PC-3 (cell line): ENCODE results near the gene AUTS2. TPM values are rescaled to one million over a fixed set of nuclear protein-coding genes. Genes with fewer than 3 reads are reported as not detected.

Experiments
- ATAC-seq: fragments of 200-7000 bp; cut with Tn5 transposase; 2 replicates; pipeline ENCODE4 v1.9.1; 2020; ENCODE audit warnings: mild to moderate bottlenecking, moderate library complexity
- BruUV-seq: library from RNA; stranded (reverse); fragments of 400-500 nt; replicated peaks from 2 replicates; lab custom pipeline; 2021; lab: Mats Ljungman, UMichigan
- CTCF ChIA-PET: fragments of 300-600 bp; sonication (Branson Sonifier 250); formaldehyde crosslinking; loops from one replicate; lab custom pipeline; 2022; ENCODE audit warnings: antibody characterized with exemption; lab: Charles Lee
- POLR2A ChIA-PET: fragments of 300-600 bp; sonication (Branson Sonifier 250); formaldehyde crosslinking; loops from one replicate; lab custom pipeline; 2022; ENCODE audit warnings: antibody characterized with exemption; ENCODE audit not compliant: unreplicated experiment; lab: Charles Lee
- DNase-seq: peaks from one replicate; pipeline ENCODE4 v3.0.0-alpha.2; 2015
- H2AFZ ChIP-seq: fragments of 300-600 bp; sonication (generic); 2 replicates; pipeline ENCODE4 v1.6.0; 2016; ENCODE audit warnings: antibody characterized with exemption, low read length
- H3F3A ChIP-seq: fragments of 300-600 bp; sonication (generic); one replicate; pipeline ENCODE4 v1.6.0; 2017; ENCODE audit warnings: antibody characterized with exemption, low read length, control low read depth, mild to moderate bottlenecking; ENCODE audit not compliant: unreplicated experiment
- H3K27ac ChIP-seq: fragments of 300-600 bp; sonication (generic); 2 replicates; pipeline ENCODE4 v1.5.1; 2016; ENCODE audit warnings: mild to moderate bottlenecking, low read length
- H3K27me3 ChIP-seq: fragments of 300-600 bp; sonication (generic); 2 replicates; pipeline ENCODE4 v1.6.1; 2016; ENCODE audit warnings: low read length, mixed read lengths
- H3K36me3 ChIP-seq: fragments of 300-600 bp; sonication (generic); 2 replicates; pipeline ENCODE4 v1.6.1; 2016; ENCODE audit warnings: low read depth, mixed run types, low read length, mixed read lengths
- H3K4me1 ChIP-seq: fragments of 300-600 bp; sonication (generic); 2 replicates; pipeline ENCODE4 v1.5.1; 2016; ENCODE audit warnings: low read length; ENCODE audit not compliant: insufficient read depth
- H3K4me2 ChIP-seq: fragments of 300-600 bp; sonication (generic); 2 replicates; pipeline ENCODE4 v1.6.0; 2016; ENCODE audit warnings: low read length
- H3K4me3 ChIP-seq: fragments of 300-600 bp; sonication (generic); 2 replicates; pipeline ENCODE4 v1.5.1; 2016; ENCODE audit warnings: mild to moderate bottlenecking, low read length, mixed read lengths
- H3K79me2 ChIP-seq: fragments of 300-600 bp; sonication (generic); 2 replicates; pipeline ENCODE4 v1.6.1; 2017; ENCODE audit warnings: low read length, mixed read lengths
- H3K9ac ChIP-seq: fragments of 300-600 bp; sonication (generic); 2 replicates; pipeline ENCODE4 v1.6.0; 2016; ENCODE audit warnings: mild to moderate bottlenecking, low read length
- H3K9me2 ChIP-seq: fragments of 300-600 bp; sonication (generic); replicated peaks from 2 replicates; pipeline ENCODE4 v1.6.1; 2016; ENCODE audit warnings: mixed run types, low read length, mixed read lengths
- H3K9me3 ChIP-seq: fragments of 300-600 bp; sonication (generic); 2 replicates; pipeline ENCODE4 v1.6.1; 2016; ENCODE audit warnings: low read length, mixed read lengths
- H4K20me1 ChIP-seq: fragments of 300-600 bp; sonication (generic); 2 replicates; pipeline ENCODE4 v1.6.1; 2016; ENCODE audit warnings: low read length, mixed read lengths
- EZH2 ChIP-seq: fragments of 300-600 bp; sonication (generic); IDR thresholded peaks from one replicate; pipeline ENCODE4 v1.6.1; 2017; ENCODE audit warnings: antibody characterized with exemption, mild to moderate bottlenecking, low read length; ENCODE audit not compliant: unreplicated experiment
- EZH2phosphoT487 ChIP-seq: fragments of 300-600 bp; sonication (generic); IDR thresholded peaks from 2 replicates; pipeline ENCODE4 v1.6.1; 2018; ENCODE audit warnings: mild to moderate bottlenecking, antibody characterized with exemption, low read length, borderline replicate concordance
- intact Hi-C: fragments of 100-400 bp; cut with micrococcal nuclease; formaldehyde crosslinking; loops from 2 replicates; pipeline ENCODE4 v1.9.0; 2023
- total RNA-seq: library from RNA; depleted of rRNA; stranded (reverse); fragments of >200 nt; gene quantifications from 2 replicates; pipeline ENCODE4 v1.2.3, GENCODE V29; 2014
- TF ChIP-seq, protein P1 (sequence below): fragments of 300-600 bp; sonication (generic); conservative IDR thresholded peaks from 2 replicates; pipeline ENCODE4 v1.5.1; 2017; ENCODE audit warnings: antibody characterized with exemption, low read depth, mild to moderate bottlenecking, low read length

AUTS2 gene
- total RNA-seq, 1 experiment from 2014 or later = not detected

- no peak for ATAC-seq
- Histone ChIP-seq H3K9me2 (no peaks in the 10 kb centered on the region), H3K9me3 (peaks cover 18% of the 10 kb centered on the region; the same call in 1 of the 2 replicates), H3K79me2 (no peaks in the 10 kb centered on the region), H4K20me1 (no peaks in the 10 kb centered on the region), H3F3A (no peaks in the 10 kb centered on the region), H3K4me1 (no peaks in the 10 kb centered on the region), H3K9ac (no peak overlapping the region), H3K27me3 (no peaks in the 10 kb centered on the region), H2AFZ (no peak overlapping the region), H3K4me2 (no peak overlapping the region), H3K4me3 (no peak overlapping the region), H3K36me3 (no peaks in the 10 kb centered on the region), H3K27ac (no peak overlapping the region)
- intact Hi-C loops = no loop called here
- POLR2A ChIA-PET = no interaction called here
- no peak for DNase-seq
- TF ChIP-seq EZH2 = no peak
- TF ChIP-seq, protein P1, sequence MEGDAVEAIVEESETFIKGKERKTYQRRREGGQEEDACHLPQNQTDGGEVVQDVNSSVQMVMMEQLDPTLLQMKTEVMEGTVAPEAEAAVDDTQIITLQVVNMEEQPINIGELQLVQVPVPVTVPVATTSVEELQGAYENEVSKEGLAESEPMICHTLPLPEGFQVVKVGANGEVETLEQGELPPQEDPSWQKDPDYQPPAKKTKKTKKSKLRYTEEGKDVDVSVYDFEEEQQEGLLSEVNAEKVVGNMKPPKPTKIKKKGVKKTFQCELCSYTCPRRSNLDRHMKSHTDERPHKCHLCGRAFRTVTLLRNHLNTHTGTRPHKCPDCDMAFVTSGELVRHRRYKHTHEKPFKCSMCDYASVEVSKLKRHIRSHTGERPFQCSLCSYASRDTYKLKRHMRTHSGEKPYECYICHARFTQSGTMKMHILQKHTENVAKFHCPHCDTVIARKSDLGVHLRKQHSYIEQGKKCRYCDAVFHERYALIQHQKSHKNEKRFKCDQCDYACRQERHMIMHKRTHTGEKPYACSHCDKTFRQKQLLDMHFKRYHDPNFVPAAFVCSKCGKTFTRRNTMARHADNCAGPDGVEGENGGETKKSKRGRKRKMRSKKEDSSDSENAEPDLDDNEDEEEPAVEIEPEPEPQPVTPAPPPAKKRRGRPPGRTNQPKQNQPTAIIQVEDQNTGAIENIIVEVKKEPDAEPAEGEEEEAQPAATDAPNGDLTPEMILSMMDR = no peak
- TF ChIP-seq EZH2phosphoT487 = no peak
- CTCF ChIA-PET = no interaction called here
- no TSS peak for BruUV-seq
Measured at GRCh38 chr7:69677881-69678493, 79.7 kb downstream of the AUTS2 start.

DNA sequence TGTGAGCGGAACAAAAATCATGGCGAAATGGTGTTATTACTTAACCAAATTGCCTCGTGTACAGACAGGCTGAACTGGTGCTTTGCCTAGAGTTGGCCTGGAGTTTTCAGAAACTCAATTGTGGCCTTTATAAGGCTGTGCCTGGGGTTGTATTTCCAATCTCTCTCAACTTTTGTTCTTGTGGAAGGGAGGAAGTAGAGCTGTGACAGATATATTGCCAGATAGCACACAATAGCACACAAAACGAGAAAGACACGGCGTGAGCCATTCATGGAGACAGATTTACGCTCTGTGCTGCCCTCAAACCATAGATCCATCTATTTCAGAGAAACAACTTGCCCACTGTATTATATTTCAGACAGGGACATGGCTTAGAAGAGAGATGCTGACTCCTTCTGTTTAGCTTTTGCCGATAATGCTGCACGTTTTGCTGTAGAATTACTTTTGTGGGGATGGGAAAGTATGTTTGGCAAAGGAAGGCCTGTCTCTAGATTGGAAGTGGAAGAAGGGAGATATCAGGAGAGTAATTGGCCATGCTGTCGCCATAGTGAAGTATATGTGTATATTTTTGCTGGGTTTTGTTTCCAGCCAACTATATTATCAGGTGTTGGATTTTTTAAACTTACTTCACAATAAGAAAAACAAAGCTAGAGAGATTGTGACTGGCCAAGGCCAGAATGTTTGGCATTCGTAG, 80.4 kb downstream of the AUTS2 start:
- H3K4me3 ChIP-seq = no peak overlapping the region
- H3K9me2 ChIP-seq = no peaks in the 10 kb centered on the region
- H3K27me3 ChIP-seq = no peaks in the 10 kb centered on the region
- H3F3A ChIP-seq = no peaks in the 10 kb centered on the region
- ChIA-PET POLR2A (no interaction called here), CTCF (no interaction called here)
- no peak overlapping the region for H3K27ac ChIP-seq
- H4K20me1 ChIP-seq = no peaks in the 10 kb centered on the region
- no peak overlapping the region for H3K4me2 ChIP-seq
- ATAC-seq (no peak), DNase-seq (no peak)
- no peak overlapping the region for H2AFZ ChIP-seq
- BruUV-seq = no TSS peak
- intact Hi-C loops = no loop called here
- TF ChIP-seq, protein P1 = no peak
- TF ChIP-seq EZH2 (no peak), EZH2phosphoT487 (no peak)
- no peaks in the 10 kb centered on the region for H3K79me2 ChIP-seq
- H3K4me1 ChIP-seq = no peaks in the 10 kb centered on the region
- H3K36me3 ChIP-seq = no peaks in the 10 kb centered on the region
- peaks cover 18% of the 10 kb centered on the region; the same call in 1 of the 2 replicates for H3K9me3 ChIP-seq
- H3K9ac ChIP-seq = no peak overlapping the region

- CTCF ChIA-PET = no interaction called here
Measured at GRCh38 chr7:69681181-69681580, 82.9 kb downstream of the AUTS2 start.

More at GRCh38 chr7:69681181-69681580, 82.9 kb downstream of the AUTS2 start:
- H3K9ac ChIP-seq = no peak overlapping the region
- ATAC-seq (no peak), DNase-seq (no peak)
- H3K36me3 ChIP-seq = no peaks in the 10 kb centered on the region
- H4K20me1 ChIP-seq = no peaks in the 10 kb centered on the region
- no peaks in the 10 kb centered on the region for H3K4me1 ChIP-seq
- H3K4me3 ChIP-seq = no peak overlapping the region
- H2AFZ ChIP-seq = no peak overlapping the region
- TF ChIP-seq, protein P1 = no peak
- no peak for TF ChIP-seq EZH2
- TF ChIP-seq EZH2phosphoT487 = no peak
- intact Hi-C loops = loop anchor here (10.0 kb wide), 1 partner anchor 176 kb away; no protein-coding TSS in a partner anchor
- POLR2A ChIA-PET = no interaction called here
- H3K27me3 ChIP-seq = no peaks in the 10 kb centered on the region
- H3K27ac ChIP-seq = no peak overlapping the region
- BruUV-seq = no TSS peak
- no peaks in the 10 kb centered on the region for H3K79me2 ChIP-seq
- no peaks in the 10 kb centered on the region for H3K9me2 ChIP-seq
- no peaks in the 10 kb centered on the region for H3F3A ChIP-seq
- peaks cover 18% of the 10 kb centered on the region; the same call in 1 of the 2 replicates for H3K9me3 ChIP-seq
- no peak overlapping the region for H3K4me2 ChIP-seq
